IPS-18c (cell line): Measurements from ENCODE around the gene GNRH2.
A peak's percentile ranks its signal among the peaks of the same experiment; 100 is the strongest.
"Not testable (repeated sequence)": the region's sequence is repeated elsewhere in the genome, so short reads cannot be mapped to it uniquely, and the experiment has no call there.

Experiments used
- H3K4me3 ChIP-seq: 2 replicates; pipeline ENCODE4 v1.7.0; 2013; ENCODE audit warnings: low read depth, mild to moderate bottlenecking, low read length, moderate library complexity; ENCODE audit not compliant: insufficient read depth
- H3K9me3 ChIP-seq: one replicate; pipeline ENCODE4 v1.6.1; 2013; ENCODE audit warnings: mild to moderate bottlenecking, low read length, moderate library complexity; ENCODE audit not compliant: control insufficient read depth, insufficient read depth

Gene GNRH2

GRCh38 chr20:3068075-3068474 is 24.7 kb downstream of the GNRH2 start:
- Histone ChIP-seq H3K9me3 (no peaks in the 10 kb centered on the region), H3K4me3 (no peak overlapping the region)

GRCh38 chr20:3068986-3069900 is 25.8 kb downstream of the GNRH2 start:
- peaks cover 2% of the 10 kb centered on the region for H3K9me3 ChIP-seq
- H3K4me3 ChIP-seq = no peak overlapping the region

GRCh38 chr20:3070725-3071124 is 27.3 kb downstream of the GNRH2 start:
- H3K4me3 ChIP-seq = no peak overlapping the region
- peaks cover 2% of the 10 kb centered on the region for H3K9me3 ChIP-seq

- Histone ChIP-seq H3K4me3 (peak overlapping the region; percentile 36; the same call in 1 of the 2 replicates), H3K9me3 (peaks cover 2% of the 10 kb centered on the region)
Observed at GRCh38 chr20:3071266-3071609, 27.8 kb downstream of the GNRH2 start.

- peak within 1 kb of the TSS; percentile 36; the same call in 1 of the 2 replicates for H3K4me3 ChIP-seq
- H3K9me3 ChIP-seq = peaks cover 2% of the 10 kb centered on the region
Observed at GRCh38 chr20:3071610-3072529, 28.4 kb downstream of the GNRH2 start, which contains the start of gene OXT. OXT (plus strand) TSS chr20:3071620; CDS start chr20:3071656, 36 bp downstream.

- Histone ChIP-seq H3K4me3 (no peak overlapping the region), H3K9me3 (peaks cover 2% of the 10 kb centered on the region)
Observed at GRCh38 chr20:3072530-3073250, 29.3 kb downstream of the GNRH2 start.

- not testable (repeated sequence) for H3K9me3 ChIP-seq, H3K4me3 ChIP-seq
Observed at GRCh38 chr20:3073251-3073643, 29.8 kb downstream of the GNRH2 start.

- H3K4me3 ChIP-seq = no peak overlapping the region
- H3K9me3 ChIP-seq = peaks cover 2% of the 10 kb centered on the region
Observed at GRCh38 chr20:3074812-3075211, 31.4 kb downstream of the GNRH2 start.

GRCh38 chr20:3075315-3075714 is 31.9 kb downstream of the GNRH2 start:
- not testable (repeated sequence) for H3K4me3 ChIP-seq, H3K9me3 ChIP-seq

GRCh38 chr20:3077618-3078134 is 34.3 kb downstream of the GNRH2 start:
- no peak overlapping the region for H3K4me3 ChIP-seq
- H3K9me3 ChIP-seq = peaks cover 2% of the 10 kb centered on the region

GRCh38 chr20:3080939-3081388 is 37.5 kb downstream of the GNRH2 start:
- no peak overlapping the region for H3K4me3 ChIP-seq
- H3K9me3 ChIP-seq = no peaks in the 10 kb centered on the region

GRCh38 chr20:3081641-3082040 is 38.2 kb downstream of the GNRH2 start:
- Histone ChIP-seq H3K4me3 (no peak overlapping the region), H3K9me3 (no peaks in the 10 kb centered on the region)

- Histone ChIP-seq H3K4me3 (peak overlapping the region; percentile 38), H3K9me3 (no peaks in the 10 kb centered on the region)
Observed at GRCh38 chr20:3082306-3082951, 39.0 kb downstream of the GNRH2 start.

GRCh38 chr20:3082955-3083952 is 39.8 kb downstream of the GNRH2 start:
- Histone ChIP-seq H3K9me3 (no peaks in the 10 kb centered on the region), H3K4me3 (peak overlapping the region; percentile 49)

GRCh38 chr20:3084283-3084985 is 41.0 kb downstream of the GNRH2 start, which contains the start of gene AVP:
AVP (minus strand) TSS chr20:3084724; CDS start chr20:3084674, 50 bp downstream.
- H3K9me3 ChIP-seq = no peaks in the 10 kb centered on the region
- no peak within 1 kb of the TSS for H3K4me3 ChIP-seq
